A172 (cell line): ENCODE data around the gene LBHD2. TPM values are rescaled to one million over a fixed set of nuclear protein-coding genes. Genes with fewer than 3 reads are reported as not detected.

Experiments
- DNase-seq: peaks from one replicate; pipeline ENCODE4 v3.0.0-alpha.2; 2015; ENCODE audit warnings: low spot score
- total RNA-seq: library from RNA; depleted of rRNA; stranded (reverse); fragments of >200 nt; shearing (Covaris generic); gene quantifications from 2 replicates; pipeline ENCODE4 v1.2.3, GENCODE V29; 2014; rRNA removed

LBHD2 gene
- total RNA-seq, 1 experiment from 2014 or later, result not detected

- no peak for DNase-seq
Measured at GRCh38 chr14:103132381-103133209, 48.6 kb downstream of the LBHD2 start.

DNA sequence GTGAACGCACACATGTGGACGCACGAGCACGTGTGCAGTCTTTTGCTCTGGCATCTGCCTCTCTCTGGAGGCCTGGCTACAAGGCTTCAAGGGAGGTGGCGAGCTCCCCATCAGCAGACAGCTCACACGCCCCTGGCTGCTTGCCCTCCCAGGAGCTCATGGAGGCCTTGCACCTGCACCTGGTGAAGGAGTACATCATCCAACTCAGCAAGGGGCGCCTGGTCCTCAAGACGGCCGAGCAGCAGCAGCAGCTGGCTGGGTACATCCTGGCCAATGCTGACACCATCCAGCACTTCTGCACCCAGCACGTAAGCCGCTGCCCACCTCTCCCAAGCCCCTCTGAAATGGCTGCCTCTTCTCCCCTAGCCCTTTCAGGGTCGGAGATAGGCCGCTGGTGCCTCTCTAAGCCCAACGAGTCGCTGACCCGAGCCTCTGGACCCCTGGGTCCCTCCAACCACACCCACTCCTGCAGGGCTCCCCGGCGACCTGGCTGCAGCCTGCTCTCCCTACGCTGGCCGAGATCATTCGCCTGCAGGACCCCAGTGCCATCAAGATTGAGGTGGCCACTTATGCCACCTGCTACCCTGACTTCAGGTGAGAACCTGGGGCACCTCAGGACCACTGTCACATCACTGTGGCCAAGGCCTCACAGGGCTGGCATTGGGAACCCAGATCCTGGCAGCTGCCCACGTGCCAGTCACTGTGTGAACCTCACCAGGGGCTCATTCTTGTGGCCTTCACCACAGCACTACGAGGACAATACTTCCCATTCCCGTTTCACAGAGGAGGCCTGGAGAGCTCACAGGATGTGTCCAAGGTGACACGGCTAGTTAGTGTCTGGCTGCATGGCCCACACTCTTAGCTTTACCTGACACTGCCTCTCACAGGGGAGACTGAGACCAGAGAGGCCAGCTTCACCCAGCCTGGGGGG, 49.5 kb downstream of the LBHD2 start:
- no peak for DNase-seq

DNA sequence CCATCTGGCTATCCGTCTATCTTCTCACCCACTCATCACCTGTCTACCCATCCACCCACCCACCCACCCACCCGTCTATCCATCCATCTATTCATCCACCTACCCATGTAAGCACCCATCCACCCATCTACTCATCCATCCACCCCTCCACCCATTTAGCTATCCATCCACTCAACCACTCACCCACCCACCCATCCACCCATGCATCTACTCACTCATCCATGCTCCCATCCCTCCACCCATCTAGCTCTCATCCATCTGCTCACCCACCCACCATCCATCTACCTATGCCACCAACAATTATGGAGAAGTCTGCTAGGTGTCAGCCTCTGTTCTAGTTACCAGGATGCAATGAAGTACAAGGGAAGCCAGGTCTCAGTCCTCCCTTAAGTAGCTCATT, 50.4 kb downstream of the LBHD2 start:
- DNase-seq, result no peak

- DNase-seq, result no peak
Measured at GRCh38 chr14:103134919-103135318, 50.9 kb downstream of the LBHD2 start.

GRCh38 chr14:103135333-103136260, 51.6 kb downstream of the LBHD2 start:
- no peak for DNase-seq

- peak; percentile 81 for DNase-seq
Measured at GRCh38 chr14:103136388-103137271, 52.6 kb downstream of the LBHD2 start.

GRCh38 chr14:103137689-103138300, 53.8 kb downstream of the LBHD2 start:
- DNase-seq, result no peak

DNA sequence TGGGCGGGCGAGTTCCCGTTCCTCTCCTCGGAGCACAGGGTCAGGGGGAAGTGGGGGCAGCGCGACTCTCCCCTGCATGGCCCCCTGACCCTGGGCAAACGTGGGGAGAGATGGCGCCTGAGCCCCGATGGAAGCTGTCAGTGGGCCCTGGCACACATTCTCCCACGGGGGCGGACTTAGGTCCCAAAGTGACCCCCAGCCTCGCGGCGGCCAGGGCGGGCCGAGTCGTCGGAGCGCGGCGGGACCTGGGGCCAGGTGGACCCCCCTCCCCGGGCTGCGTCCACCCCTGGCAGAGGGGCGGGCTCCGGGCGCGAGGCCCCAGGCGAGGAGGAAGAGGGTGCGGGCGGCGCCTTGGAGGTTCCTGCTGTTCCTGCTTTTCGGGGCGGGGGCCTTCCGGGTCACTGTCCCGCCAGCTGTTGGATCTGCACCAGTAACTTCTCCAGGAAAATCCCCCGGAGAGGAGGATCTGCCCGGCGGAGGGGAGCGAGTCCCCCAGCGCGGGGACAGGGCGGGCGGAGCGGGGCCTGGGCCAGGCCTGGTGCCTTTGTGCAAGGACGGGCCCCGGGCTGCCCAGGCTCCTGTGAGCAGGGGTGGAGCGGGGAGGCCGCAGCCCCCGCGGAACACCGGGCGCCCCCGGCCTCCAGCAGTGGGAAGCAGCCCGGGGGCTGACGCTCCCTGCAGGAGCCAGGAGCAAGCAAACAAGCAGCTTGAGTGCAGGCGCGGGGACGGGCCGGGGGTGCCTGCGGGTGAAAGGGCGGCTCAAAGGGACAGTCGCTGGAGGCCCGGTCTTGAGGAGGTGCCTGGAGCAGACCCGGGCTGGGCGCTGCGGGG, 54.5 kb downstream of the LBHD2 start:
- no peak for DNase-seq

DNA sequence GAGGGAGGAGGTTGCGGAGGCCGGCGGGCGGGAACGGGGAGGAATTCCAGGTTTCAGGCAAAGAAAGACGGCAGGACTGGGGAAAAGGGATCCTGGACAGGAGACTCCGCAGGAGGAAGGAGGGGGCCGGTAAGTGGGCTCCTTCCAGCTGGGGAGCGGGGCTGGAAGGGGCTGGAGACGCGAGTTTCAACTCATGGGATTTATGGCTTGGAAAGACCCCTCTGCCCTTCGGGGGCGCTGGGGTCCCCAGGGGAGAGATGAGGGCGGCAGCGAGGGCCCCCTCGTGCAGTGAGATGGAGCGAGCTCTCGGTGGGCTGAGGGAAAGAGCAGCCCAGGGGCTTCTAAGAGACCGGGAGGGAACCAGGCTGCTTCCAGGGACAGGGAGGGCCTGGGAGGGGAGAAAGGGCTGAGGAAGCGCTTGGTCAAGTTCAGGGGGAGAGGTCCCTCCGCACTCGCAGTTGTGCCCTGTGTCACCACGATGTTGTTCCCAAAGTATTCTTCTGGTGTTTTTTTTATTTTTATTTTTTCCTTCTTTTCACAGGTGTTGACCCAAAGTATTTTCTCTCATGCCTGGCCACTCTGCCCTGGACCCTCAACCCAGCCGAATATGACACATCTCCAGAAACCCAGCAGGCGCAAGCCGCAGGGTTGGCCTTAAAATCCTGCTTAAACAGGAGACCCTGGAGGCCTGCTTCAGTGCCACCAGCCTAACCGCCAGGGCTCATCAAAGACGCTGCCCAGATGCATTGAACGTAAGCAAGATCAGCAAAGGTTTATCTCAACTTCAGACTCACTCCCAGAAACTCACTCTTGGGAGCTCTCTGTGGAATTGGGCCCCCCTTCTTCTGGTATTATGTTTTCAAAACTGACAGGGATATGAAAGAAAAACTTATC, 55.4 kb downstream of the LBHD2 start:
- no peak for DNase-seq

Other genes starting within 250 kb of the LBHD2 start
- gene AMN, start 161.5 kb upstream of the LBHD2 start, total RNA-seq, result 0.03 TPM in 1 of 2 replicates, not detected in the other
- gene CDC42BPB, start 26.7 kb upstream of the LBHD2 start, total RNA-seq, result 26.2 and 26.6 TPM in 2 replicates
- 3.7 and 8.2 TPM in 2 replicates for gene EXOC3L4, start 10.5 kb downstream of the LBHD2 start, total RNA-seq
- 207 and 346 TPM in 2 replicates for gene TNFAIP2, start 39.3 kb downstream of the LBHD2 start, total RNA-seq